Sigmoid colon (tissue), 3 donors: ENCODE data around the gene FRMPD4.

Source experiments
- POLR2A ChIP-seq, 2 donors: fragments of 450-650 bp; IDR thresholded peaks; one replicate each; pipeline ENCODE4 v1.6.1; 2016; ENCODE audit warnings: antibody characterized with exemption in 2 of 2, mild to moderate bottlenecking in 2 of 2, moderate library complexity in 2 of 2
- TF ChIP-seq, protein P1 (sequence below), 4 experiments: fragments of 450-650 bp in 3 of 4; fragments of 200-600 bp in 1 of 4; IDR thresholded peaks; one replicate each; pipeline ENCODE4 v1.5.1; 2016 to 2019; ENCODE audit warnings: antibody characterized with exemption in 4 of 4, mild to moderate bottlenecking in 3 of 4, moderate library complexity in 2 of 4

- no peak for TF ChIP-seq POLR2A (IDR thresholded peaks at IDR 0.05)
- TF ChIP-seq, protein P1, sequence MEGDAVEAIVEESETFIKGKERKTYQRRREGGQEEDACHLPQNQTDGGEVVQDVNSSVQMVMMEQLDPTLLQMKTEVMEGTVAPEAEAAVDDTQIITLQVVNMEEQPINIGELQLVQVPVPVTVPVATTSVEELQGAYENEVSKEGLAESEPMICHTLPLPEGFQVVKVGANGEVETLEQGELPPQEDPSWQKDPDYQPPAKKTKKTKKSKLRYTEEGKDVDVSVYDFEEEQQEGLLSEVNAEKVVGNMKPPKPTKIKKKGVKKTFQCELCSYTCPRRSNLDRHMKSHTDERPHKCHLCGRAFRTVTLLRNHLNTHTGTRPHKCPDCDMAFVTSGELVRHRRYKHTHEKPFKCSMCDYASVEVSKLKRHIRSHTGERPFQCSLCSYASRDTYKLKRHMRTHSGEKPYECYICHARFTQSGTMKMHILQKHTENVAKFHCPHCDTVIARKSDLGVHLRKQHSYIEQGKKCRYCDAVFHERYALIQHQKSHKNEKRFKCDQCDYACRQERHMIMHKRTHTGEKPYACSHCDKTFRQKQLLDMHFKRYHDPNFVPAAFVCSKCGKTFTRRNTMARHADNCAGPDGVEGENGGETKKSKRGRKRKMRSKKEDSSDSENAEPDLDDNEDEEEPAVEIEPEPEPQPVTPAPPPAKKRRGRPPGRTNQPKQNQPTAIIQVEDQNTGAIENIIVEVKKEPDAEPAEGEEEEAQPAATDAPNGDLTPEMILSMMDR (IDR thresholded peaks at IDR 0.05), result no peak
These were observed 240.0 kb downstream of the FRMPD4 start for GRCh38 chrX:12378253-12378652.
